MV-4-11 (cell line): ENCODE results near the gene CD300LF.

Experiments used
- DNase-seq: peaks from one replicate; lab custom pipeline; 2025; lab: John Stamatoyannopoulos, UW

Gene CD300LF

GRCh38 chr17:74686761-74687160 is 26.0 kb downstream of the CD300LF start:
- peak; percentile 76 for DNase-seq

DNA sequence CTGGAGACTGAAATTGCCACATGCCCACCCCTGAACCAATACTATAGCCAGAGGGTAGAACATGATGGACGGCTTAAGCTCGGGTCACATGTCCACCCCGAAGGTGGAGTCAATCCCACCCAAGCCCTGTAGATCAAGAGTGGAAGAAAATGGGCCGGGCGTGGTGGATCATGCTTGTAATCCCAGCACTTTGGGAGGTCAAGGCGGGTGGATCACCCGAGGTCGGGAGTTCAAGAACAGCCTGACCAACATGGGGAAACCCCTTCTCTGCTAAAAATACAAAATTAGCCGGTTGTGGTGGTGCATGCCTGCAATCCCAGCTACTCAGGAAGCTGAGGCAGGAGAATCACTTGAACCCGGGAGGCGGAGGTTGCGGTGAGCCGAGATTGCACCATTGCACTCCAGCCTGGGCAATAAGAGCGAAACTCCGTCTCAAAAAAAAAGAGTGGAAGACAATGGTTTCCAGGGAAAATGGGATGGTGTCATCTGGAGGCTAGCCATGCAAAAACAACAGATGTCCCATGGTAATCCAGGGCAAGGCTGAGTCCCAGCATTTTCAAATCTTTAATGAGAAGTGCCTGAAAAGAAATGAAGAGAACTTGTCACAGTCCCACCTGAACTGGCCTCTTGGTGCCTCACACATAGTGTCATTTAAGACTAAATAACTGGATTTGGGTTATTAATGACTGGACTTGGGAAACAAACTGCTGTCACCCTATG is 30.1 kb downstream of the CD300LF start:
- peak; percentile 51 for DNase-seq

- peak; percentile 78 for DNase-seq
Measured at GRCh38 chr17:74682028-74682427, 30.7 kb downstream of the CD300LF start.

GRCh38 chr17:74680941-74681340 is 31.8 kb downstream of the CD300LF start:
- no peak for DNase-seq

GRCh38 chr17:74680213-74680612 is 32.5 kb downstream of the CD300LF start:
- DNase-seq = no peak

GRCh38 chr17:74679374-74679773 is 33.3 kb downstream of the CD300LF start:
- no peak for DNase-seq

DNA sequence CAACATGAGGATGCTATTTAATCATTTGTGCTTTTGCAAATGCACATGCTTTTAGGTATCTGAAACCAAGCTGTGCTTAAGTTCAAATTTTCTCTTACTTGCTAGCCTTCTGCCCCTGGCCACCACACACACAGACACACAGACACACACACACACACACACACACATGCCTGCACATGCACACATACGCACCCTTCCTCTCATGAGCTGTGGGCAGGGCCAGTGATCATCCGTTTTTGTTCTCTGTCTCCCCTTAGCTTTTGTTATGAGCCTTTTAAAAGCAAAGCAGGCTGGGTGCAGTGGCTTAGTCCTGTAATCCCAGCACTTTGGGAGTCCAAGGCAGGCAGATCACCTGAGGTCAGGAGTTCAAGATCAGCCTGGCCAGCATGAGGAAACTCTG is 34.2 kb downstream of the CD300LF start:
- no peak for DNase-seq

- DNase-seq = peak; percentile 33
Measured at GRCh38 chr17:74677558-74678466, 34.9 kb downstream of the CD300LF start.

DNA sequence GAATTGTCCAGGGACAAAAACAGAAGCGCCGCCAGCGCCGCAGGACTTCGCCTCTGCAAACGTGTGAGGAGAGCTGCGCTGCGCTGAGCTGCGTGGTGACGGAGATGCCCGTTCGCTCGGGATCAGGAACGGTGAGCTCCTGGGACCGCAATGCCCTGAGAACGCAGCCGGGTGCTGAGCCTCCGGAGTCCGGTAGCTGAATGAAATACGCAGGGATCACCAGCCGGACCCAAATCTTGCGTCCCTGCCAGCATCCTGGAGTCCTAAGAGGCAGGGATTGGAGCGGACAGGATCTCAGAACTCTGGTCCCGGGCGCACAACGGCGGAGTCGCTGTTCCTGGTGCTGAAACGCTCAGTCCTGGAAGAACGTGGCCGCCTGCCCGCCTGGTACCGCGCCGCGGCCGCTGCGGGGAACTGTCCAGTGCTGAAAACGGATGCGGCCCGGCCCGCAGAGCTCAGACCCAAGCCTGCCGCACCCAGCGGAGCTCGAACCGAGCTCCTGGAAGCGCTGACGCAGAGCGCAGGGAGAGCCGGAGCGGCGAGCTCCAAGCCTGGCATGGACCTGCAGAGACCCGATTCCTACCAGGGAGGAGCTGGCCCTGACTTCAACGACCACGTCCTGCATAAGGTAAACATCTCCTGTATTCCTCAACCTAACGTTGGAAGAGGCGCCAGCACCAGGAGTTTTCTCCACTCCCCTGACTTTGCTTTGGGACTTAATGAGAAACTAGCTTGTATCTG is 41.5 kb downstream of the CD300LF start:
- DNase-seq = peak; percentile 54

DNA sequence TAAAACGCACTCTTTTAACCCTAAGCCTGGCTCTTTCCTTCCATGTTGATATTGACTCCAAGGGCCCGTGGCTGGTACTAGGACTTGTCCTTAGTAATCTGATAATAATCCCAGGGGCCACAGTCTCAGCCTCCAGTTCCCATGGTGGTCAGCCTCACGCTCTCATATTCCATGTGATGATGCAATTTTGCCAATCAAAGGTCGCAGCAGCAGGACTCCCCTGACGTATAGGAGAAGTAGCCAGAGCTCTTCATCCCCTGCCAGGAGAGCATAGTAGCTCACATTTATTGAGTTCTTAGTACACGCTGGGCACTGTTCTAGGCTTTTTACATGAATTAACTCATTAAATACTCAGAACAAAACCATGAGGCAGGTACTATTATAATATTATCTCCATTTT is 42.4 kb downstream of the CD300LF start:
- no peak for DNase-seq

GRCh38 chr17:74663561-74663960 is 49.2 kb downstream of the CD300LF start:
- no peak for DNase-seq

DNA sequence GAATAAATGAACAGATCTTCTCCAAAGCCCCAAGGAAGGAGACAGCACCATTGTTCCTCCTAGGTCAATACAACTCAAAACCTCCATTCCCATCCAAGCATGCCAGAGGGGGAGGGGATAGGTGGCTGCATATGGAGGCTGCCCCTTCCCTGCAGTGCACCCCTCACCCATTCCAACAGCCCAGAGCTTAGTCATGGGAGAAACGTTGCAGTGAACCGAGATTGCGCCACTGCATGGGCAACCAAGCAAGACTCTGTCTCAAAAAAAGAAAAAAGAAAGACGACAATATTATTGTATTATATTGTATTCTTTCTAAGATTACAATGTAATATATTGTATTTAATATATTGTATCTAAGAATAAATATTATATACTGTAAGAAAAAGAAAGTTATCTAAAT is 52.8 kb downstream of the CD300LF start:
- peak; percentile 11 for DNase-seq

DNA sequence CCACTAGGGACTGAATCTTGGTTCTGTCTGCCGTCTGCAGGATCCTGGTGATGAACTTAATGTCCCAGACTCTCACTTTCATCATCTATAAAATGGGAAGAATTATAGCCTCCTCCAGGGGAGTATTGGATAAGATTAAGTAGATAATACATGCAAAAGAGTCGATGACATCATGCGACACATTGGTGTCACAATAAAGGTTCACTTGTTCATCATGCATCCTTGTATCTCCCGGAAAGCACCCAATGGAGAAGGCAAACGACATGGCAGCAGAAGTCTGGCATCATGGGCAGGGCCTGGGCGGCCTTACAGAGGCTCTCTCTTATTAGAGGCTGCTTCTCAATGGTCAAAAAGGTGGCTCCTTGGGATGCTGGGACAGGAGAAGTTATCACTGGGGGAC is 54.1 kb downstream of the CD300LF start:
- no peak for DNase-seq

GRCh38 chr17:74654742-74655141 is 58.0 kb downstream of the CD300LF start:
- no peak for DNase-seq

DNA sequence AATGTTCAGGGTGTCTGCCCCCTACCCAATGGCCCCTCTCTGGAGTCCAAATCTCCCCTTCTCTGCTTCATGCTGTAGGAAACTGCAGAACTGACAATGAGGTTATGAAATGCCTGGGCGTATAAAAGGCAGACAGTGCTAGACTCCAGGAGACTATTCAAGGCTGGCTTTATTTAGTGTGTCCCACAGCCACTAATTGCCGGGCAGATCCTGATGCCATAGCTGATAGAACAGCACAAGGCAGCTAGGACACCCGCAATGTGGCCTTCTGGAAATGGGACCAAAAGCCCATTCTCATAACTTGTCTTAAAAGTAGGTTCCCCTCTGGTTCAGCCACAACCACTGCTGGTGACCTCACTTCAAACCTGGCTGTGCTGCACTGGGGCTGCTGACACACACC is 60.7 kb downstream of the CD300LF start:
- DNase-seq = no peak

DNA sequence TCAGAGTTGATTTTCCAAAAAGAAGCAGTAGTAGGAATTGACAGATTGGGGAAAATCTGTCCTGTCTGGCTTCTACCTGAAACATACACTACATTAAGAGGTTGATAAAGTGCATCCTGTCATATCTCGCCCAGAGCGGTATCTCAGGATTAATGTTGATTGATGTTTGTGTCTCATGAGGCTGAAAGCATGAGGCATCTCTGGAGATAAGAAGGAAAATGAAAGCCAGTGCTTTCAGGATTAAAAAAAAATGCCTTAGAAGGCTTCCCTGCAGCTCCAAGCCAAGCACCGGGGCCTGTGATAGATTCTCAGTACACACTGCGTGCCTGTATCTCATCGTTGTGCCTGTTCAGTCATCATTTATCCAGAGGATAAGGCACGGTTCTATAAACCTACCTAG is 62.8 kb downstream of the CD300LF start:
- no peak for DNase-seq

GRCh38 chr17:74647871-74648672 is 64.7 kb downstream of the CD300LF start:
- no peak for DNase-seq

GRCh38 chr17:74646231-74646630 is 66.5 kb downstream of the CD300LF start:
- DNase-seq = peak; percentile 61

DNA sequence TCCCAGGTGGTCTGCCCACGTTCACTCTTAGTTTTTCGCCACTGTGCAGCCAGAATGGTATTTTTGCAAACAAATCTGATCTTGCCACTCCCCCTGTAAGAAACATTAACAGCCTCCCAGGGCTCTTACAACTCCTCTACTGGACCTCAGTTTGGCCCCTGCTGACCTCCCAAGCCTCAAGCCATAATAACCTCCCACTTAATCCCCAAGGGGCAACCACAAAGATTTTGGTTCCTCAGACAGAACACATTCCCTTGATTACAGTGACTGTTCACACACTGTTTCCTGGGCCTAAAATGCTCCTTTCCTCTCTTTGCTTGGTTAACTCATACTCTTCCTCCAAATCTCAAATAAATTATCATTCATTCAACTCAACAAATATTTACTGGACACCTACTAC is 67.7 kb downstream of the CD300LF start:
- DNase-seq = peak; percentile 78

DNA sequence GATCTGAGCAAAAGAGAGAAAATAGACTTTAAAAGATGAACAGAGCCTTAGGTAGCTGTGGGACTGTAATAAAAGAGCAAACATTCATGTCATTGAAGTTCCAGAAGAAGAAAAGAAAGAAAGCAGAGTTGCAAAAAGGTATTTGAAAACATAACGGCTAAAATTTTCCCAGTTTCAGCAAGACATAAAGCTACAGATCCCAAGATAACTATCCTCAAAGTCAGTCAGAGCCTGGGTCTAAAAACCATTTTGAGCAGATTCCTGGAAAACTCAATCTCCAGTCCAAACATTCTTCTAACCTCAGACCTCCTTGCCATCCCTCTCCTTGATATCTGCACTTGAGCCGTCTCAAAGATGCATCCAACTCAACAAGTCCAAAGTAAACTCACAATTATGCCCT is 68.3 kb downstream of the CD300LF start:
- DNase-seq = no peak
